Measurements from ENCODE around the gene SHC2. TPM values are rescaled to one million over a fixed set of nuclear protein-coding genes. Genes with fewer than 3 reads are reported as not detected.
"Not testable (repeated sequence)": the region's sequence is repeated elsewhere in the genome, so short reads cannot be mapped to it uniquely, and the experiment has no call there.

Gene SHC2
- total RNA-seq, 3 donors from 2014 or later, result 0.16 to 0.33 (median 0.26) TPM

GRCh38 chr19:395467-395866, 65.4 kb downstream of the SHC2 start:
- DNase-seq (no peak), ATAC-seq (no peak)
- H3K4me1 Mint-ChIP-seq (ENCODE audit: low read depth), result no peaks in the 10 kb centered on the region
- H3K27me3 Mint-ChIP-seq (ENCODE audit: low read depth), result no peaks in the 10 kb centered on the region
- peak overlapping the region; percentile 24 for H3K4me3 Mint-ChIP-seq
- no peaks in the 10 kb centered on the region for H3K36me3 Mint-ChIP-seq (ENCODE audit: insufficient read depth)
- peaks cover 9% of the 10 kb centered on the region for H3K9me3 Mint-ChIP-seq

- H3K4me1 Mint-ChIP-seq (ENCODE audit: low read depth); H3K36me3 Mint-ChIP-seq (ENCODE audit: insufficient read depth); ATAC-seq; H3K9me3 Mint-ChIP-seq; H3K27me3 Mint-ChIP-seq (ENCODE audit: low read depth); H3K4me3 Mint-ChIP-seq; DNase-seq: not testable (repeated sequence)
Observed at GRCh38 chr19:394857-395256, 66.0 kb downstream of the SHC2 start.

- H3K4me3 Mint-ChIP-seq; DNase-seq; H3K27me3 Mint-ChIP-seq (ENCODE audit: low read depth); H3K9me3 Mint-ChIP-seq; ATAC-seq; H3K4me1 Mint-ChIP-seq (ENCODE audit: low read depth); H3K36me3 Mint-ChIP-seq (ENCODE audit: insufficient read depth): not testable (repeated sequence)
Observed at GRCh38 chr19:393560-393959, 67.3 kb downstream of the SHC2 start.

- H3K9me3 Mint-ChIP-seq, result peaks cover 9% of the 10 kb centered on the region
- H3K36me3 Mint-ChIP-seq (ENCODE audit: insufficient read depth), result no peaks in the 10 kb centered on the region
- no peak for DNase-seq
- H3K4me1 Mint-ChIP-seq (ENCODE audit: low read depth), result no peaks in the 10 kb centered on the region
- H3K4me3 Mint-ChIP-seq, result no peak overlapping the region
- peaks cover 9% of the 10 kb centered on the region for H3K27me3 Mint-ChIP-seq (ENCODE audit: low read depth)
- no peak for ATAC-seq
Observed at GRCh38 chr19:392375-392970, 68.4 kb downstream of the SHC2 start.

GRCh38 chr19:391726-392374, 69.0 kb downstream of the SHC2 start:
- peaks cover 10% of the 10 kb centered on the region for H3K27me3 Mint-ChIP-seq (ENCODE audit: low read depth)
- DNase-seq (no peak), ATAC-seq (no peak)
- H3K4me1 Mint-ChIP-seq (ENCODE audit: low read depth), result no peaks in the 10 kb centered on the region
- no peak overlapping the region for H3K4me3 Mint-ChIP-seq
- H3K9me3 Mint-ChIP-seq, result peaks cover 9% of the 10 kb centered on the region
- no peaks in the 10 kb centered on the region for H3K36me3 Mint-ChIP-seq (ENCODE audit: insufficient read depth)

- DNase-seq (no peak), ATAC-seq (peak; percentile 34 to 35)
- Mint-ChIP-seq H3K36me3 (ENCODE audit: insufficient read depth) (no peaks in the 10 kb centered on the region), H3K9me3 (peaks cover 9% of the 10 kb centered on the region), H3K4me3 (no peak overlapping the region), H3K4me1 (ENCODE audit: low read depth) (no peaks in the 10 kb centered on the region), H3K27me3 (ENCODE audit: low read depth) (peaks cover 16% of the 10 kb centered on the region)
Observed at GRCh38 chr19:391207-391557, 69.7 kb downstream of the SHC2 start.

- DNase-seq (no peak), ATAC-seq (no peak)
- Mint-ChIP-seq H3K27me3 (ENCODE audit: low read depth) (peaks cover 21% of the 10 kb centered on the region), H3K9me3 (peaks cover 6% of the 10 kb centered on the region), H3K4me1 (ENCODE audit: low read depth) (no peaks in the 10 kb centered on the region), H3K36me3 (ENCODE audit: insufficient read depth) (no peaks in the 10 kb centered on the region), H3K4me3 (no peak overlapping the region)
Observed at GRCh38 chr19:390386-391206, 70.2 kb downstream of the SHC2 start.

- Mint-ChIP-seq H3K27me3 (ENCODE audit: low read depth) (peaks cover 26% of the 10 kb centered on the region), H3K9me3 (peaks cover 4% of the 10 kb centered on the region), H3K4me1 (ENCODE audit: low read depth) (no peaks in the 10 kb centered on the region), H3K4me3 (no peak overlapping the region), H3K36me3 (ENCODE audit: insufficient read depth) (no peaks in the 10 kb centered on the region)
- DNase-seq (no peak), ATAC-seq (no peak)
Observed at GRCh38 chr19:389935-390289, 70.9 kb downstream of the SHC2 start.

GRCh38 chr19:389255-389934, 71.4 kb downstream of the SHC2 start:
- Mint-ChIP-seq H3K4me1 (ENCODE audit: low read depth) (no peaks in the 10 kb centered on the region), H3K36me3 (ENCODE audit: insufficient read depth) (no peaks in the 10 kb centered on the region), H3K27me3 (ENCODE audit: low read depth) (peaks cover 30% of the 10 kb centered on the region), H3K9me3 (peaks cover 4% of the 10 kb centered on the region), H3K4me3 (no peak overlapping the region)
- no peak for DNase-seq
- ATAC-seq, result no peak

- Mint-ChIP-seq H3K4me3 (no peak overlapping the region), H3K9me3 (peaks cover 4% of the 10 kb centered on the region), H3K27me3 (ENCODE audit: low read depth) (peaks cover 36% of the 10 kb centered on the region), H3K4me1 (ENCODE audit: low read depth) (peaks cover under 1% of the 10 kb centered on the region), H3K36me3 (ENCODE audit: insufficient read depth) (no peaks in the 10 kb centered on the region)
- no peak for DNase-seq
- ATAC-seq, result no peak
Observed at GRCh38 chr19:388691-389090, 72.1 kb downstream of the SHC2 start.

- Mint-ChIP-seq H3K27me3 (ENCODE audit: low read depth) (peaks cover 40% of the 10 kb centered on the region), H3K4me3 (no peak overlapping the region), H3K4me1 (ENCODE audit: low read depth) (peaks cover 9% of the 10 kb centered on the region), H3K9me3 (peaks cover under 1% of the 10 kb centered on the region), H3K36me3 (ENCODE audit: insufficient read depth) (no peaks in the 10 kb centered on the region)
- ATAC-seq, result no peak
- no peak for DNase-seq
Observed at GRCh38 chr19:387777-388176, 73.1 kb downstream of the SHC2 start.

- H3K9me3 Mint-ChIP-seq; H3K4me3 Mint-ChIP-seq; DNase-seq; H3K36me3 Mint-ChIP-seq (ENCODE audit: insufficient read depth); ATAC-seq: not testable (repeated sequence)
- Mint-ChIP-seq H3K27me3 (ENCODE audit: low read depth) (peaks cover 42% of the 10 kb centered on the region), H3K4me1 (ENCODE audit: low read depth) (peaks cover 14% of the 10 kb centered on the region)
Observed at GRCh38 chr19:386632-387301, 74.1 kb downstream of the SHC2 start.

- not testable (repeated sequence) for H3K9me3 Mint-ChIP-seq; DNase-seq; ATAC-seq; H3K4me3 Mint-ChIP-seq; H3K36me3 Mint-ChIP-seq (ENCODE audit: insufficient read depth)
- peaks cover 42% of the 10 kb centered on the region for H3K27me3 Mint-ChIP-seq (ENCODE audit: low read depth)
- H3K4me1 Mint-ChIP-seq (ENCODE audit: low read depth), result peaks cover 14% of the 10 kb centered on the region
Observed at GRCh38 chr19:386189-386588, 74.6 kb downstream of the SHC2 start.

- peaks cover 4% of the 10 kb centered on the region for H3K9me3 Mint-ChIP-seq
- ATAC-seq (no peak), DNase-seq (no peak)
- no peak overlapping the region for H3K4me3 Mint-ChIP-seq
- peaks cover 46% of the 10 kb centered on the region for H3K27me3 Mint-ChIP-seq (ENCODE audit: low read depth)
- peaks cover 14% of the 10 kb centered on the region for H3K4me1 Mint-ChIP-seq (ENCODE audit: low read depth)
- H3K36me3 Mint-ChIP-seq (ENCODE audit: insufficient read depth), result peaks cover 1% of the 10 kb centered on the region
Observed at GRCh38 chr19:384799-385169, 76.0 kb downstream of the SHC2 start.
